NCI-H345 (cell line): ENCODE measurements around the gene TMEM8B.

Experiments used
- DNase-seq: peaks from one replicate; lab custom pipeline; 2025; lab: John Stamatoyannopoulos, UW

TMEM8B gene

DNA sequence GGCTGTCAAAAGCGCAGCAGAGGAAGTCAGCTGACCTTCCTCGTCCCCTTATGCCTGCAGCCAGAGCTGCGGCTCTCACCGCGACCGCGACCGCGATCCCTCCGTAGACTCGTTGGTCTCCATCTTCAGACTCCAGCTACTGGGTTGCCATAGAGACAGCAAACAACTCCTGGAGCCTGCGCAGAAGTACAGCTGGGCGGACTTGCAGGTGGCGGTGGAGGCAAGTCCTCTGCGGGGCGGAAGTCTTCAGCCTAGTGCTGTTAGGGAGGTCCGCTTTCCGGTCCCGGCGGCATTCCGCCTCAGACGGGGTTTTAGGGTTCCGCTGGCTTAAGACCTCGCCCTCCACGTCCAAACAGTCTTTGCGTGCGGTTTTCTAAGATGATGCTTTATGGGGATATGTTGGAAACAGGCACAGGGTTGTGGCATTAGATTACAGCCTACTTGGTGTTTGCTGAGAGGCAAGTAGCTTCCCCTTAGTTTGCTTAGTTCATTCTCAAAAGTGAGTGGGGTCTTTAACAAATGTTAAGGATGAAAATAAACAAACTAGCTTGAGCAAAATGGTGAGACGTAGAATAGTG, 16.9 kb upstream of the TMEM8B start, which contains the start of gene SPAG8:
Gene SPAG8 (minus strand): TSS at position 238 of the 578 bp plus-strand sequence. CDS start 115 bp downstream, at position 123.
- peak; percentile 98 for DNase-seq

DNA sequence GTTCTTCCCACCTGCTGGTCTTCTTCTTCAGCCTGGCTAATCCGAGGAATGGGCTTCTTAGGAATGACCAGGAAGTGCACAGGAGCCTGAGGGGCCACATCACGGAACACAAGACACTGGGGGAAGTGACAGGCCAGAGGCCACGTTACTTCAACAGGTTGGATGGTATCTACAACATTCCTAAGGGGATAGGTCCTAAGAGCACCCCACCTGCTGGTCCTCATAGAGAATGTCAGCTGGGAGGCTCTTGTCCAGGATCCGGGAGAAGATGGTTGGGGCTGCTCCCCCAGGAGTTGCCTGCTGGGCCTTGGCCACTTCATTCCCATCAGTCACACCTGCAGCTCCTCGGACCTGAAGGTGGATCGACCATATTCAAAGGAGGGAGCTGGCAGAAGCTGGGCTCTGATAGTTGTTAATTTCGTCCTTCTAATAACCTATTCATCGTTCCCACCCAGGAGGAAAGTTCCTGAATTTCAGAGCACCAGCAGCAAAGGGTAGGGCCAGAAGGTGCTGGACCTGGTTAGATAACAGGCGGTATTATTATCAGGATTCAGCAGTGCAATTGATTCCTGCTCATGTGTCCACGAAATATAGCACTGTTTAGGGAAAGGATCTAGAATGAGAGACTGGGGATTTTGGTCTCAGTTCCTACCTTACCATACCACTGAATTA, 15.5 kb upstream of the TMEM8B start:
- peak; percentile 27 for DNase-seq

DNA sequence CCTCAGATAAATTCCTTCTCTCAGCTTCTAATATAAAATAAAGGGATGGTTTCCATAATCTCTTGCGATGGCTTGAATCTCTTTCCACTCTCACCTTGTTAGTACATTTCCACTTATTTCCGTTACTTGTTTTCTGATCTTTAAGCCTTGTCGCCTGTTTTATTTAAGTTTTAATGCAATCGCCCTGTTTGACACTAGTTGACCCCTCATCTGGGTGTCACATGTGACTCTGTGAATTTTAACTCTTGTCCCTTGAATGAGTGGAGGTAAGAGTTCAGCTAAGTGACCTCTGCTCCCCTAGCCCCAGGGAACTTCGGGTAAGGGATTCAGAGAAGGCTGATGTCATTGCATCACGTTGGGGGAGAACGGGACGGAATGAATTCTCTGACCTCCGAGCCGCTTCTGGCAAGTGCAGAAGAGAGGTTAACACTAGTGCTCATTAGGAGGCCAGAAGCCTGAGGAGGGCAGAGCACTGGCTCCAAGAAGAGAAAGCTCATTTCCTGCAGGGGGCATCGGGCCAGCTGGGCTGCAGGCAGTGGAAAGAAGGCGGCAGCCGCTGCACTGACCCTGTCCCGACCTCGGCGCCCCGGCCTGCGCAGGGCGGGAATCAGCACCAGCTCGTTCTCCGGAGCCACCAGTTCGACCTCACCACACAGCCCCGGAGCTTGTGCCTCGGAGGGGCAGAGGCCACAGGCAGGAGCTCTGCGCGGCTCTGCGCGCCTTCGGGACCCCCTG, 14.8 kb upstream of the TMEM8B start:
- peak; percentile 23 for DNase-seq

DNA sequence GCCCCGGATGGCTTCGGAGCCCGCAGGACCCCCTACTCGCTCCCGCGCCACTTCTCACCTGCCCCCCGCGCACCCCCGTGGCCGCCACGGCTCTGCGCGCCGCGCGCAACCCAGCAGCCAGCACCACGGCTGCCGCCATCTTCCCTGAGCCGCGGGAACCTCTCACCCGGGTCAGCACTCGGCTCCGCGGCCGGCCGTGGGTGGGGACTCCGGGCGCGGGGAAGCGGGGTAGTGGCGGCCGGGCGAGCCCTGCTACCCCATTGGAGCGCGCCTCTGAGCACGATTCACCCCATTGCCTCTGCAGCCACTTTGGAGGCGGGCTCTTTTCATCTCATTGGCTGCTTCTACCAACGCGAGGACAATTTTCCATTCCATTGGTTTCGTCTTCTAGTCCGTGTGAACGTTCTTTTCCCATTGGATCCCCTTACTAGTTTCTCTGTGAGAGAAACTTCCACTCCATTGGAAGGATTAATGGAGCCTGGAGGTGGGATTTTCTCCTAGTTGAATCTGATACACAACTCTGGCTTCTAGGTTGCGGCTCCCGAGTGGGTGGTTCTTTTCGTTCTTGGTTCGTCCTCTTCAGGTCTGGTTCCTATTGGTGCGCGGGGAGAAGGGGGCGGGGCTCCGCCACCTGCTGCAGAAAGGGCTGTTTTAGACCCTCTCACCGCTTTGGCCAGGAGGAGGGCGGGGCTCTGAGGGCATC, 14.0 kb upstream of the TMEM8B start, which contains the start of gene HINT2:
Gene HINT2 (minus strand): TSS at position 202 of the 703 bp plus-strand sequence. CDS start 63 bp downstream, at position 139.
- DNase-seq, result peak; percentile 99

DNA sequence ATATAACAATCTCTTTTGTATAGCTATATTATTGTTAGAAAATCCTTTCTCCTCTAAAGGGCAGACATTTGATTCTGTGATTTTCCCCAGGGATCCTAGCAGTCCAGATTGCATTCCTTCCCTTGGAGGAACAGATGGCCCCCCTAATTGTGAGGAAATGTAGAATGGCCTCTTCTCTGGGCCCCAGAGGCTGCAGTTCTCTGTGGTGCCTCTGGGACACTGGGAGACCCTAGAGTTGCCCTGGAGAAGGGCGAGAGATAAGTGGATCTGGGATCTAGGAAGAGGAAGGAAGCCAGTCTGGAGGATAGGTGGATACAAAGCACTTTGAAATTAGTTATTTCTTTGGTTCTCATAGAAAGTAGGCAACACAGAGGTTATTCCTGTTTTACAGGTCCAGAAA, 12.3 kb upstream of the TMEM8B start:
- no peak for DNase-seq

DNA sequence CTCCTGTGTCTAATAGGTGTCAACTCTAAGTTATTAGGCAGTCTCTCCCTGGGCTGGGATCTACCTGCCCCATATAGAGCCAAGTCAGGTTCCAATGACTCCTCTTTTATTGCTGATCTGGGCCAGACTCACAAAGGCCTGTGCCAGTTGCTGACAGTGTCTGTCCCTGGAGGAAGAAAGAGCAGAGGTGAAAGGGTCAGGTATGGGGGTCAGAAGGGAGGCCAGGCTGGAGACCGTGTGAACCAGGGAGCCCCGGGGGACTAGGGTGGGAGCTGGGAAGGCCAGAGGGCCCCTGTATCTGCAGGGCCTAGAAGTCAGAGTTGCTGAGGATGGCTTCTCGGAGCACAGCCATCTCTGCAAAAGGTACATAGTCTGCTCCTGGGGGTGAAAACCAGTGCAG, 10.7 kb upstream of the TMEM8B start:
- no peak for DNase-seq

DNA sequence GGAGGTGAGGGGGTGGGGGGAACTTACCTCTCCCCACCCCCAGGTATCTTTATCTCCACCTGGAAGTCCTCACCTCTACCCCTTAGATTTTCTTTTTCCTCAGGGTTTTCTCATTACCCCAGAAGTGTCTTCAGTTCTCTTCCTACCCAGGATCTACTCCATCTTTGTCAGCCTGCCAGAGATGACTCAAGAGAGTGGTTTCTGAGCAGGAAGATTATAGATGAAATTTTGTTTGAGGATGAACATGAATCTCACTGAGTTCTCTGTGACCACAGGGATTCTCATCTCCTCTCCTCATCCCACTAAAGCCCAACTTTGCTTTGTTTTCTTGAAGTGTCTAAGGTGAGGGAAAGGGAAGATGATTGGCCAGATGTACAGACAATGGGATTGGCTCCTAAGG, 9.0 kb upstream of the TMEM8B start:
- DNase-seq, result no peak

DNA sequence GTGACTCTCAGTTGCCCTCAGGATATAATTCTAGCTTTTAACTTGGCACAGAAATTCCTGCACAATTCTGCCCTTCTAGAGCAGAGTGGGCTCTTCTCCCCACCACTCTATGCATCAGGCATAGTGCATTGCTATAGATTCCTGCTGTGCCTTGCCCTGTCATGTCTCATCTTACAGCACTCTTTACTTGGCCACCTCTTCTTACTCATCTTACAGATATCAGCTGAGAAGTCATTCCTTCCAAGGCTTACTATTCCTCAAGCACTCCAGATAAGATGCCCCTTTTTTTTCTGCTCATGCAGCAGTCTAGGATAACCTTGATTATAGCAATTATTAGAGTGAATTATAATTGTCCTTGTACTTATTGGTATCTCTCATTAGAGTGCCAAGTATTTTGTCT, 6.1 kb upstream of the TMEM8B start:
- DNase-seq, result no peak

DNA sequence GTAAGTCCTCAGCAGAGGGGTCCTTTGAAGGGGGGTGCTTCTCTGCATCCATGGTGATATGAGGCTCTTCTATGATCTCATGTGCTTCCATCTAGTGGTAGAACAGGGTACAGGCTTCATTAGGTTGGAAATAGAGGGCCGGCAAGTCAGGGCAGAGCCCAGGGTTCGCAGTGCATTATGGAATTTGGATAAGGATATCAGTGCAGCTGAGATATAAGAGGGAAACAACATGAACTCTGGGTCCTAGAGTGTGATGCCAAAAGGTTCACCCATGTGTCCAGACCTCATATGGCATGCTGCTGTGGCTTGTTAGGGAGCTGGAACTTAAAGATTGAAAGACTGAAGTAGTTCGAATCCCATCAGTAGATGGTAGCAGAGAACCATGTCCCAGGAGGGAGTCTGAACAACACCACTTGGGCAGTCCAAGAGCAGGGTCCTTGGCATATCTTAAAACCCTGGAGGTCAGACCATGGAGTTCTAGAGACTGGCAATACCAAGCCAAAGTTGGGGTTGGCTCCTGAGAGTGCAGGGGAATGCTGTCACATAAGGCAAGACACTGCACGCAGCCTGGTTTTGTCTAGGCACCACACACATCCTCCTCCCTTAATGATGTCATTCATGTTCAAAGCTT, 2.8 kb upstream of the TMEM8B start:
- peak; percentile 51 for DNase-seq

DNA sequence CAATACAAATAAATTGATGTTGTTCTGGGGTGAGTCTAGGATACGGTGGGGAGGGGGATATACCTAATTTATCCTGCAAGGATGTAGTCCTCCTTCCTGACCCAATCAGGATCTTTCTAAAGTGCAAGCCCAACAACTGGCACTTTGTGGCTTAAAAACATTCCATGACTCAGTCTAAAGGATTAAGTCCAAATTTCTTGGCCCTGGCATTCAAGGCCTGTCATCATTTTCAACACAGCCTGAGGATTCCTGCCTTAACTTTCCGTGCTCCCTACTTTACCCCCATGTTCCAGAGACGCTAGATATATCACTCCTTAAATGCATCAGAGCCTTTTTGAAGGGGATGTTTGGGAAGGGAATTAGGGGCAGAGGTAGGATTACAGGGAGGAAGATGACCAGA, 1.5 kb upstream of the TMEM8B start:
- no peak for DNase-seq

GRCh38 chr9:35828716-35829083, 328 bp upstream of the TMEM8B start, which contains the start of gene FAM221B:
Gene FAM221B, minus strand, starts transcription at chr9:35828732. Its CDS starts 2,571 bp downstream, at chr9:35826161.
- DNase-seq, result peak; percentile 41

- DNase-seq, result no peak
These were observed 702 bp downstream of the TMEM8B start for GRCh38 chr9:35829764-35830096.

- DNase-seq, result no peak
These were observed 2.0 kb downstream of the TMEM8B start for GRCh38 chr9:35831040-35831439.

- no peak for DNase-seq
These were observed 3.8 kb downstream of the TMEM8B start for GRCh38 chr9:35832814-35833213.

DNA sequence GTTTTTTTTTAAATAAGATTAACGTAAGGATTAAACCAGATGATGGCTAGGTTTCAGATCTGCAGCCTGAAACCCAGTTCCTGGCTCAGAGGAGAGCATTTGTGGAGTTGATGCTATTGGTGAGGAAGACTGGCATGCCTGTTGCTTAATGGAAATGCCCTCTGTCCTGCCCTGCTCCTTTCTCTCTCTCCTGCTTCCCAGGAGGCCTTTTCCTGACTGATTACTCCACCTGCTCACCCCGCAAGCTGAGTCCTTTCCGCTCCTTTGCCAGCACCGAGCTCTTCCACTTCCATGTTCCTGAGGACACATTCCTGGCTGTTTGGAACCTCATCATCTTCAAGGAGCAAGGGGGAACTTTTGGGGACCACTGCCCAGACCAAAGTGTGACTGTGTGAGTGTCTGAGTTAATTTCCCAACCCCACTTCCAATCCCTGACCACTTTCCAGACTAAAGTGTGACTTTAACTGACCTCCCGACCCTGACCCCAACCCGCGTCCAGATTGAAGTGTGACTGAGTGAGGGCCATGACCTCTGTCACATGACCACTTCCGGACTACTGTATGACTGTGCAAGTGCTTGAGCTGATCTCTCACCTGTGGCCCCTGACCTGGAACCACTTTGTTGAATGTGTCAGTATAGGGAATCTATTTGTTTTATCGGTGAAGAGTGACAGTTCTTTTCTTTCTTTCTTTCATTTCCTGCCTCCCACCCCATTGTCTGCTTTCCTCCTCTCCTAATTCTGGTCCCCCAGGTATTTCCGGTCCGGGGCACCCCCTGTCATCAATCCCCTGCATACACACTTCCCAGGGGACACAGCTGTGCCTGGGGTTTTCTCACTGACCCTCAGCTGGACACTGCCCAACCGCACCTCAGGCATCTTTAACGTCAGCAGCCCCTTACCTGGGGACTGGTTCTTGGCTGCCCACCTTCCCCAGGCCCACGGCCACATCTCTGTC, 5.5 kb downstream of the TMEM8B start:
- DNase-seq, result no peak

GRCh38 chr9:35835216-35835632, 6.2 kb downstream of the TMEM8B start:
- no peak for DNase-seq

GRCh38 chr9:35835766-35836165, 6.7 kb downstream of the TMEM8B start:
- no peak for DNase-seq

GRCh38 chr9:35836595-35836994, 7.6 kb downstream of the TMEM8B start:
- DNase-seq, result no peak

GRCh38 chr9:35839926-35840325, 10.9 kb downstream of the TMEM8B start:
- DNase-seq, result no peak

- DNase-seq, result no peak
These were observed 12.0 kb downstream of the TMEM8B start for GRCh38 chr9:35840881-35841644.
